NK-92 (cell line): ENCODE data around the gene RHO.
"Not testable (repeated sequence)": the region's sequence is repeated elsewhere in the genome, so short reads cannot be mapped to it uniquely, and the experiment has no call there.

Experiments
- DNase-seq: peaks from one replicate; lab custom pipeline; 2025; ENCODE audit not compliant: unreplicated experiment; lab: John Stamatoyannopoulos, UW

RHO gene

GRCh38 chr3:129528589-129529100 is at the start of gene RHO:
Gene RHO, plus strand, starts transcription at chr3:129528639. Its CDS starts 95 bp downstream, at chr3:129528734.
- no peak for DNase-seq

DNA sequence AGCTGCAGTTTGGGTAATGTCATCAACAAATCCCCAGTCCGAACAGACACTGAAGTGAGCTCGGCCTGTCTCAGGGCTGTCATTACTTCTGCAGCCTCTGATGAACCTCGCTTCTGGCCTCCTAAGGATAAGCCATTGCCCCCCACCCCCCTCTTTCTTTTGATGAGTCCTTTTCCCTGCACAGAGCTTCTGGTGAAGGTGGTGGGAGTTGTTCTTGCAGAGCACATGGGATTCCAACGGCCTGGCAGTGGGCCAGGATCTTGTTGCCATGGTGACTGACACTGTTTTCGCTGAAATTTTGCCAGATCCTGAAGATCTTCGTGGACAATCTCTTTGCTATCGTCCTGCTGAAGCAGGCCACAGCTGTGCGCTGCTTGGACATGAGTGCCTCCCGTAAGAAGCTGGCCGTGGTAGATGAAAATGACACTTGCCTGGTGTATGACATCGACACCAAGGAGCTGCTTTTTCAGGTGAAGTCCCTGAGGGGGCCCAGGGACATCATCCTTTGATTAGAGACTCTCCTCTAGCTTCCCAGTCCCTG is 47.1 kb upstream of the RHO start:
- DNase-seq, result not testable (repeated sequence)

DNA sequence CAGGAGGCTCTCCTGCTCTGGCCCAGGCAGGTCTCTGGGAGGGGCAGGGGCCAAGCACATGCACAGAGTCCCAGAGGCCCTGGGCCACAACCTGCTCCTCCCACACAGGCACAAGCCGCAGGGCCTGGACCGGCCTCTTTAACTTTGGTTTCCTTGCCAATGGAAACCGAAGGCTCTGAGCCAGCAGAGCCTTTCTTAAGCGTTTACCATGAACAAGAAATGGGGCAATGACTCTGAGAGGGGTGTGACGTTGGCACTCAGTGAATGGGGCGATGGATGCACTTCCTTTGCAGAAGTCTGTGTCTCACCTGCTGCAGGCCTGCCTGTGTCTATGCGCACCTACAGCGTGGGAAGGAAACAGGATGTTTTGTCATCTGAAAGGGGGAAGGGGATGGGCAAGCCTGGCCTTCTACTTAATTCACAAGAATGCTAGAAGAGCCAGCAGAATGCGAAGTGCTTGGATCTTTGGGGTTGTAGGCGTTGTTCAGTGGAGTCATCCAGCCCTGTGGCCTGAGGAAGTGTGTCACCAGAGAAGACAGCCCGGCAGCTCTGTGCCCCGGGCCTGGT is 46.6 kb upstream of the RHO start:
- DNase-seq, result no peak

DNA sequence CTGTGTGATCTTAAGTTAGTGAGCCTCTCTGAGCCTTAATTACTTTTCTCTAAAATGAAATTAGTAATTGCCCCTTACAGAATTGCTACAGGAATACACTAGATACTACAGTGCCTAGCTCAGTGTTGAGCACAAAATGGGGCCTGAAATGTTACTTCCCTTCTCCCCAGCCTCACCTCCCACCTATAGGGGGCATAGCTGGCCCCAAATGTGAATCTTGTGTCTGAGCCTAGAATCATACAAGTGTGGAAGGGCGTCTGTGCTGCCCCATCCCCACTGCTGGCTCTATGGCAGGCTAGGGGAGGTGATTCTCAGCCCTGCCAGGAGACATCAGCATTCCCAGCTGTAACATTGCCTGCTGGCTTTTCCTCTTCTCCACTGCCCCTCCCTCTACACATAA is 45.7 kb upstream of the RHO start:
- no peak for DNase-seq

- no peak for DNase-seq
These were observed 44.6 kb upstream of the RHO start for GRCh38 chr3:129483870-129484269.

GRCh38 chr3:129485146-129485545 is 43.3 kb upstream of the RHO start:
- DNase-seq, result not testable (repeated sequence)

- no peak for DNase-seq
These were observed 42.4 kb upstream of the RHO start for GRCh38 chr3:129485721-129486663.

DNA sequence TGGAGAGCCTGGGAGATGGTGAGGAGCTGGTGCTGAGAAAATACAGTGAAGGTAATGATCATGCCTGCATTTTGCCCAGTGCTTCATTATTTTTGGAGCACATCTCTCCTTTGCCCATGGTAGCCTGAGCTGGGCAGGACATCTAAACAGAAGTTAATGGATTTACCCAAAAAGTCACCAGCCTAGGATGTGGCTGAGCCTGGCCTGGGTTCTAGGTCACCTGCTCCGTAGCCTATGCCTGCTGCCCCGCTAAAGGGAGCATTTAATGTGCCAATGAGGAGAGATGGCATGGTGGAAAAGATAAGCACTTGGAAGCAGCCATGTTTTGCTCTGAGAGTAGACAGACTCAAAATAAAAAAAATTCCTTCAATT is 41.8 kb upstream of the RHO start:
- no peak for DNase-seq

- DNase-seq, result no peak
These were observed 41.1 kb upstream of the RHO start for GRCh38 chr3:129487183-129487867.

DNA sequence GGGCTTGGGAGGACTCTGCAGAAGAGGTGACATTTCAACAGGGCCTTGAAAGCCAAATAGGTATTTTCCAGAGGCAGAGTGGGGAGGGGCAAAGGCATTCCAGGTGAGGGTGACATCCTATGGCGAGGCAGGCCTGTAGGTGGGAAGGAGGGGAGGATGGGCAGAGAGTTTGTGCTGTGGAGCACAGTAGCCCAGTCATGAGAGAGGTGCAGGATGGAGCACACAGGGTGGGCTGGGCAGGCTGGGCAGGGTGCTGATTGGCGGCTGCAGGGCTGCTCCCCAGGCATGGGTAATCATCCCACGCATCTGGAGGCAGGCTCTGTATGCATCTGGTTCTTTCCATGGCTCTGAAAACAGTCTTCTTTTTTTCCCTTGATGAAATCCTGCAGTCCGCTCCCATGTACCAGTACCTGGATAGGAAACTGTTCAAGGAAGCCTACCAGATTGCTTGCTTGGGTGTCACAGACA is 40.5 kb upstream of the RHO start:
- DNase-seq, result not testable (repeated sequence)

DNA sequence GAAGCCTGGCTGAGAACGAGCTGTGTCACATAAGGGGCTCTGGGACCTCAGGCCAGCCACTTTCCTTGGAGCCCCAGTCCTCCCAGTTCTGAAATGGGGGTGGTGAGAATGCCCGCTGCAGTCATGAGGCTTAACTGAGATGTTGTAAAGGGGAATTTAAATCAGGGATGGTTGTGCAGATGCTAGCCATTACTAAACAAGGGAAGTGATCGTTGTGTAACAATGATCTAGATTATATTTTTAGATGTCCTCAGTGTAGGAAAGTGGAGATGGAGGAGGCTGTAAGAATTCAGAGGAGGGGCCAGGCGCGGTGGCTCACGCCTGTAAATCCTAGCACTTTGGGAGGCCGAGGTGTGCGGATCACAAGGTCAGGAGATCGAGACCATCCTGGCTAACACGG is 39.2 kb upstream of the RHO start:
- DNase-seq, result not testable (repeated sequence)

GRCh38 chr3:129490273-129490675 is 38.2 kb upstream of the RHO start:
- DNase-seq, result no peak

- DNase-seq, result not testable (repeated sequence)
These were observed 37.4 kb upstream of the RHO start for GRCh38 chr3:129491077-129491476.

DNA sequence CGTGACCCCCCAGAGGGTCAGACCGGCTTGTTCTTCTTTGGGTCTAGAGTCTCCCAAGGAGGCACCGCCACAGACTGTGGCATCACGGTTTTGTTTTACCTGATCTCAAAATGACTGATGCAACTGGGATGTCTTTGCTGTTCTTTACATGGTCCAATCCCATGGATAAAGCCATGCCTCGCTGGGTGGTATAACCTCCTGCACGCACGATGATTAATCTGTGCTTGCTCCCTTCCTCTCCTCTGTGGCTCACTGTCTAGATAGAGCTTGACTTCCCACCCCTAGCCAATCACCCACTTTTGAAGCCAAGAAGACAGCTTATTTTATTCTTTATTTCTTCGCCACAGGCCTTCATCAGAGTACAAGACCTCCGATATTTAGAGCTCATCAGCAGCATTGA is 36.6 kb upstream of the RHO start:
- DNase-seq, result no peak

GRCh38 chr3:129492691-129493090 is 35.7 kb upstream of the RHO start:
- no peak for DNase-seq

DNA sequence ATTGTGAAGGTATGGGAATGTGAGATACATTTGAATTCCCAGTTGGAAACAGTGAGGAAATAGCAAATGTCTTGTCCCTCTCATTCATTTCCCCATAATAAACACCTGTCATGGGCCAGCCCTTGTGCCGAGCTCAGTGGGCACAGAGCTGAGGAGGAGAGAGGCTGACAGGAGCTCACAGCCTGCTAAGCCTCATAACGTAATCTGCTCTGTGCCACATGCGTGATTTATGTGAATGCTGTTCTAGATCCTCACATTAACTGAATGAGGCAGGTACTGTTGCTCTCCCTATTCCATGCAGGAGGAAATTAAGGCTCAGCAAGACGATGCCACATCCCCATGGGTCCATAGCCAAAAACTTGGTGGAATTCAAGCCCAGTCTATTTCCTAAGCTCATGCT is 35.2 kb upstream of the RHO start:
- no peak for DNase-seq

DNA sequence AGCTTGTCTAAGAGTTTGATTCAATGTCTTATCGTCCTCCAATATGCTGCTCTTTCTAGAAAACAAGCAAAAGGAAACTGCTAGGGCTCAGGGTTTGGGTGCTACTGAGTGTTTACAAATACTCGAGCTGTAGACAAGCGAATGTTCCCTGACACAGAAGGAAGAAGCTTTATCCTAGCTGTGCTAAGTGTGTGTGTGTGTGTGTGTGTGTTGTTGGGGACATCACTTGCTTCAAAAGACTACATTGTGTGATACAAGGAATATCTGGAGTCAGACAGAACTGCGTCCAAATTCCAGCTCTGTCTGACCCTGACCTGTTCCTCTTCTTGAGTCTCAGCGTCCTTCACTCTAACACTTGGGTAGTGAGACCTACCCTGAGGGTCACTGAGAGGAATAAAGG is 33.9 kb upstream of the RHO start:
- not testable (repeated sequence) for DNase-seq

DNA sequence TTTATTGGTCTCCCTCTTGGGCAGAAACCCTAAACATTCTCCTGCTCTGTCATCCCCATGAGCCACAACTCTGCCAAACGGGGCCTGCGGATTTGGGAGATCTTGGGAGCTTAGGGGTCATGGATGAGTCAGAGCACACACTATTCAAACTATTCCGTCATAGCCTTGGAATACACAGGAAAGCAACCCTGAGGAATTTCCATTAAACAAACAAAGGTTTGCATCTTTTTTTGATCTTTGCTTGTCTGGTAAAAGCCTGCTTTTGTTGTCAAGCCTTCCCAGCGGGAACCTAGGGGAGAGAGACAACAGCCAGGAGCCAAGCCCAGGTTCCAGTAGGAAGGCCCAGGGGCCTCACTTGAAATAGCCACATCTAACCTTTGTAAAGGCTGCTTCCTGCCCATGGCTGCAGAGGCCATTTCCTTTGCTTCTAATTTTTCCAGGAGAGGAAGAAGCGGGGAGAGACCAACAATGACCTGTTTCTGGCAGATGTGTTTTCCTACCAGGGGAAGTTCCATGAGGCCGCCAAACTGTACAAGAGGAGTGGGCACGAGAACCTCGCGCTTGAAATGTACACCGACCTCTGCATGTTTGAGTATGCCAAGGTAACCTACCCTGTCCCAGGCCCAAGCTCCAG is 33.3 kb upstream of the RHO start:
- DNase-seq, result not testable (repeated sequence)

DNA sequence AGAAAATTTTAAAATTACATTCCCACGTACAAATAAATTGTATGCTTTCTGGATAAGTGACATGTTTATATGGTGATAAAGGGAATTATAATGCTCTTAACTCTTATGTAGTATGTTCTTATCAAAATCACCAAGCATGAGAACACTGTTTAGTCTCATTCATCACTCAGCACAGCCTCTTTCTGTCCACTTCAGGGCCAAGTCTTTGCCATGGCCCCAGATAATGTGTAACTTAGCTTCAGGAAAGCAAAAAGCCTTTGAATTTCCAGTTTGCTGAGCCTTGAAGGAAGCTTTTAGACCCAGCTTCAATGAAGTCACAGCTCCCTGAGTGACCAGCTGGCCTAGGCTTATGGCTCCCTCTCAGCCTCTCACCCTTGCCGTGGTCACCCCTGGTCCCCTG is 30.6 kb upstream of the RHO start:
- not testable (repeated sequence) for DNase-seq

DNA sequence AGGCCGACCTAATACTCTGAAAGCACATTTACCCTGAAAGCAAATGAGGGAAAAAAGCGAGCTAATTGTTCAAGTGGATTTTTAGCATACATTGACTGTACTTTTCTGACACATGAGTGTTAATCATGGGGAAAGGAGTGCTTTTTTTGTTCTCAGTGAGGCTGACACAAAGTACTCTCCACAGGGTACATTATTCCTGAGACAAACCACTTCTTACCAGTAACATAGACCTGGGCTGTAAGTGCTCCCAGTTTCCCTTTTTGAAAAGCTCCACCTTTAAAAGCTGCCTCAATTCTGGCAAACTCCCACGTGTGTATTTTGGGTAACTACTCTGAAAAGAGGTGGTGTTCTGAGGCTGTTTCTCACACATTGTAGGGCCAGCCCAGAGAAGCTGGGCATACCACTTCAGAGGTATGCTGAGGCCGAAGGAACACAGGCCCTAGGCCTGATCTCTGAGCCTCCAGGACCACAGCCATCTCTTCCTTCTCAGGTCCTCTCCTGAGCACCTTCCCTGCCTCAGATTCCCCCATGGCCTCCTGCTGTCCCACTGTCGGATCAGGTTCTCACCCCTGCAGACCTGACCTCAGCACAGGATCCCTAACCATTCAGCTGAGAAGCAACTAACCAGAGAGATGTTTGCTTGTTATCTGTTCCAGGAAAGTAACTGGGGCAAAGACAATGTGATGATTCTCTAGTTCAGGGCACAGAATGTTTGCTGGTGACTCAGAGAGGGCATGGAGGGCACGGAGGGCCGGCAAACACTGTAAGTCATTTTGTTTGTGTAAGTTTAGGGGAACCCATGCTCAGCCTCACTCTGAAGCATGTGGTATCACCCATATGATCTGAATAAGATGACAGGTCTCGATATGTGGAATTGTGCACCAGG is 29.6 kb upstream of the RHO start:
- not testable (repeated sequence) for DNase-seq
